Measurements from ENCODE around the gene FGGY.

Gene FGGY

DNA sequence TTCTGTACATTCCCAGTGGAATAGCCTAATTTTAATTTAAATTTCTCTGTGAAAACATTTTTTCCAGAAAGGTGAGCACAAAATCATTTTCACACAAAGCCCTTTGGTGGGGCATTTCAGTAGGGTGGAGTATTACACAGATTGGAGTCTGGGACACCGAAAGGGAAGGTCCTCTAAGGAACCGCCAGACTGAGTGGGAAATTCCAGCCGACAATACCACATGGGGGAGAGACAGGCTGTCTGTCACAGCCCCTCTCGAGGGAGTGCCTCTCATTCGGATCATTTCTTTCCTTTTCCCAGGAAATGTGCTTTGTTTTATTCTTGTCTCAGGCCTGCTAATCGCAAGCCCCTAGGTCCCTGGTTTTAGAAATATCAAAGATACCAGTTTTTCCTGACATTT is 367.3 kb downstream of the FGGY start:
- no peak for DNase-seq (ENCODE audit: extremely low read depth, low read depth)
- no peak for TF ChIP-seq CTCF (IDR thresholded peaks at IDR 0.05; ENCODE audit: low read depth, low read length, missing control alignments)

GRCh38 chr1:59666106-59666505 is 369.2 kb downstream of the FGGY start:
- no peak for DNase-seq (ENCODE audit: extremely low read depth, low read depth)
- no peak overlapping the region for H3K4me3 ChIP-seq (replicated peaks; ENCODE audit: low read depth, low read length)
- TF ChIP-seq CTCF (IDR thresholded peaks at IDR 0.05; ENCODE audit: low read depth, low read length, missing control alignments), result no peak

More for the DNA sequence above, 367.3 kb downstream of the FGGY start:
- no peak overlapping the region for H3K4me3 ChIP-seq (replicated peaks; ENCODE audit: low read depth, low read length)

DNA sequence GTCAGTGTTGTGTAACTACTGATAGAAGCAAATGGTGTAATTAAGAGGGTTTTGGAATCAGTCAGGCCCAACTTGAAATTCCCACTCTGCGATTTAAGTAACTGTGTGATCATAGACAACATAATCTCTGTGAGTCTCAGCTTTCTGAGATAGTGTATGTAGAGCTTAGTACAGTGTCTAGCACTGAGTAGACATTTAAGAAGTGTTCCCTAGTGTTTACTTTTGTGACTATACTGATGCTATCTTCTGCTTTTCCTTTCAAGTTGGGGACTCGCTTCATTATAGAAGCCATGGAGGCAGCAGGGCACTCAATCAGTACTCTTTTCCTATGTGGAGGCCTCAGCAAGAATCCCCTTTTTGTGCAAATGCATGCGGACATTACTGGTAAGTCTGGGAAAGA is 370.1 kb downstream of the FGGY start:
- no peak overlapping the region for H3K4me3 ChIP-seq (replicated peaks; ENCODE audit: low read depth, low read length)
- no peak for DNase-seq (ENCODE audit: extremely low read depth, low read depth)
- TF ChIP-seq CTCF (IDR thresholded peaks at IDR 0.05; ENCODE audit: low read depth, low read length, missing control alignments), result no peak

- no peak overlapping the region for H3K4me3 ChIP-seq (replicated peaks; ENCODE audit: low read depth, low read length)
- TF ChIP-seq CTCF (IDR thresholded peaks at IDR 0.05; ENCODE audit: low read depth, low read length, missing control alignments), result no peak
- DNase-seq (ENCODE audit: extremely low read depth, low read depth), result no peak
Measured at GRCh38 chr1:59669752-59670312, 372.9 kb downstream of the FGGY start.

DNA sequence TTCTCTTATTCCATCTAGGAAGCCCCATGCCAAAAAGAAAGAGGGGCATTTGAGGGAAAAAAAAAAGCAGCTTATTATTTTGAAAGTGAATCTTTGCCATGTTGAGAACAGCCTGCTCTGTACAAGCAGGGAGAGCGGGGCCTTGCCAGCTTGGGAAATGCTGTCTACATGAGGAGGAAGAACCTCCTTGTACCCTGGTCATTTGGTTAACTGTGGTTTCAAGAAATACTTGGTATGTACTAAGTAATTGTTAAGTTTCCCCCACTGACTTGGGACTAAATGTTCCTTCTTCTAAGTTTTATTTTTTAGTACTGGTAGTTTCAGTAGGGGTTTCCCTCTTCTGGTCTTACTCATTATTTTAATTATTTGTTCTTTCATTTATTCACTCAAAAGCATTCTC is 373.8 kb downstream of the FGGY start:
- no peak for DNase-seq (ENCODE audit: extremely low read depth, low read depth)
- no peak for TF ChIP-seq CTCF (IDR thresholded peaks at IDR 0.05; ENCODE audit: low read depth, low read length, missing control alignments)
- H3K4me3 ChIP-seq (replicated peaks; ENCODE audit: low read depth, low read length), result no peak overlapping the region

GRCh38 chr1:59671066-59671952 is 374.4 kb downstream of the FGGY start:
- no peak for TF ChIP-seq CTCF (IDR thresholded peaks at IDR 0.05; ENCODE audit: low read depth, low read length, missing control alignments)
- no peak overlapping the region for H3K4me3 ChIP-seq (replicated peaks; ENCODE audit: low read depth, low read length)
- no peak for DNase-seq (ENCODE audit: extremely low read depth, low read depth)
